GM23338 (cell line): Measurements from ENCODE around the gene GJA4. TPM values are rescaled to one million over a fixed set of nuclear protein-coding genes. Genes with fewer than 3 reads are reported as not detected.

Experiments
- ATAC-seq: fragments of 200-7000 bp; cut with Tn5 transposase; 3 replicates; pipeline ENCODE4 v1.9.1; 2020
- DNase-seq: peaks from one replicate; pipeline ENCODE4 v3.0.0-alpha.2; 2015; ENCODE audit warnings: low spot score
- H2AFZ ChIP-seq: fragments of 200-600 bp; sonication (generic); 2 replicates; pipeline ENCODE4 v1.8.0; 2016; ENCODE audit warnings: antibody characterized with exemption, mild to moderate bottlenecking, moderate library complexity
- H3F3A ChIP-seq: fragments of 200-600 bp; sonication (generic); replicated peaks from 2 replicates; pipeline ENCODE4 v1.8.0; 2017; ENCODE audit warnings: antibody characterized with exemption, mixed run types, low read depth
- H3K27ac ChIP-seq: fragments of 200-600 bp; sonication (generic); 2 replicates; pipeline ENCODE4 v1.6.1; 2016; ENCODE audit warnings: low read depth
- H3K27me3 ChIP-seq: fragments of 200-600 bp; sonication (generic); 2 replicates; pipeline ENCODE4 v1.8.0; 2016; ENCODE audit warnings: mild to moderate bottlenecking, mixed run types, moderate library complexity; ENCODE audit not compliant: insufficient read depth
- H3K36me3 ChIP-seq: fragments of 200-600 bp; sonication (generic); 2 replicates; pipeline ENCODE4 v1.8.0; 2016; ENCODE audit warnings: mild to moderate bottlenecking; ENCODE audit not compliant: insufficient read depth
- H3K4me1 ChIP-seq: fragments of 200-600 bp; sonication (generic); 2 replicates; pipeline ENCODE4 v1.8.0; 2016; ENCODE audit warnings: mild to moderate bottlenecking, moderate library complexity; ENCODE audit not compliant: insufficient read depth
- H3K4me2 ChIP-seq: fragments of 200-600 bp; sonication (generic); 2 replicates; pipeline ENCODE4 v1.7.1; 2017; ENCODE audit warnings: mixed run types
- H3K4me3 ChIP-seq: fragments of 200-600 bp; sonication (generic); 2 replicates; pipeline ENCODE4 v1.6.1; 2016; ENCODE audit warnings: mixed run types
- H3K79me2 ChIP-seq: fragments of 200-600 bp; sonication (generic); replicated peaks from 2 replicates; pipeline ENCODE4 v1.8.0; 2017; ENCODE audit warnings: mild to moderate bottlenecking; ENCODE audit not compliant: insufficient read depth
- H3K9me2 ChIP-seq: fragments of 200-600 bp; sonication (generic); 2 replicates; pipeline ENCODE4 v1.8.0; 2017; ENCODE audit not compliant: insufficient read depth
- H4K20me1 ChIP-seq: fragments of 200-600 bp; sonication (generic); replicated peaks from 2 replicates; pipeline ENCODE4 v1.8.0; 2017; ENCODE audit warnings: mild to moderate bottlenecking; ENCODE audit not compliant: insufficient read depth
- H3K27ac Mint-ChIP-seq: 2 replicates; pipeline ENCODE4 v1.8.0; 2020; ENCODE audit warnings: inconsistent platforms, mild to moderate bottlenecking, moderate library complexity, mixed read lengths
- H3K27me3 Mint-ChIP-seq: 3 replicates; pipeline ENCODE4 v1.8.0; 2022; ENCODE audit warnings: low read depth, mild to moderate bottlenecking, moderate library complexity, mixed read lengths, inconsistent platforms; ENCODE audit not compliant: insufficient read depth, poor library complexity
- H3K36me3 Mint-ChIP-seq: 3 replicates; pipeline ENCODE4 v1.8.0; 2021; ENCODE audit warnings: low read depth, mild to moderate bottlenecking, inconsistent platforms, moderate library complexity, mixed read lengths
- H3K4me1 Mint-ChIP-seq: 3 replicates; pipeline ENCODE4 v1.8.0; 2020; ENCODE audit warnings: mild to moderate bottlenecking, inconsistent platforms, mixed read lengths
- H3K4me3 Mint-ChIP-seq: 3 replicates; pipeline ENCODE4 v1.8.0; 2021; ENCODE audit warnings: moderate library complexity, mild to moderate bottlenecking, inconsistent platforms, mixed read lengths
- H3K9me3 Mint-ChIP-seq: 3 replicates; pipeline ENCODE4 v1.8.0; 2020; ENCODE audit warnings: moderate library complexity, mild to moderate bottlenecking, inconsistent platforms, mixed read lengths
- CREB1 ChIP-seq: fragments of 250-450 bp; sonication (Bioruptor Pico); IDR thresholded peaks from 2 replicates; pipeline ENCODE4 v1.5.0; 2020; ENCODE audit warnings: low read depth, mild to moderate bottlenecking, moderate library complexity
- EZH2 ChIP-seq: fragments of 200-600 bp; sonication (generic); IDR thresholded peaks from one replicate; pipeline ENCODE4 v1.8.0; 2017; ENCODE audit warnings: antibody characterized with exemption, mild to moderate bottlenecking, low read depth; ENCODE audit not compliant: unreplicated experiment
- JUNB ChIP-seq: IDR thresholded peaks from one replicate; pipeline ENCODE4 v1.6.1; 2016; ENCODE audit warnings: antibody characterized with exemption; ENCODE audit not compliant: unreplicated experiment
- NANOG ChIP-seq: IDR thresholded peaks from 2 replicates; pipeline ENCODE4 v1.6.1; 2016; ENCODE audit warnings: antibody characterized with exemption, borderline replicate concordance
- STAT1 ChIP-seq: IDR thresholded peaks from one replicate; pipeline ENCODE4 v1.6.1; 2016; ENCODE audit warnings: antibody characterized with exemption; ENCODE audit not compliant: unreplicated experiment
- ZNF114 ChIP-seq: fragments of 250-450 bp; sonication (Bioruptor Pico); IDR thresholded peaks from 2 replicates; pipeline ENCODE4 v1.5.0; 2020; ENCODE audit warnings: mild to moderate bottlenecking, moderate library complexity
- polyA plus RNA-seq: library from polyadenylated mRNA; unstranded; fragments of >200 nt; fragmentation: Nextera tagmentation; extraction: Ambion mirVana; gene quantifications from 2 replicates; pipeline ENCODE4 v1.2.1, GENCODE V29; 2016
- total RNA-seq: library from RNA; depleted of rRNA; stranded (reverse); fragments of >200 nt; shearing (Covaris generic); gene quantifications from 2 replicates; pipeline ENCODE4 v1.2.3, GENCODE V29; 2014
- TF ChIP-seq, protein P1 (sequence below): IDR thresholded peaks from 2 replicates; pipeline ENCODE4 v1.6.1; 2016; ENCODE audit warnings: antibody characterized with exemption
- TF ChIP-seq, protein P2 (sequence below): fragments of 250-450 bp; sonication (Bioruptor Pico); IDR thresholded peaks from 2 replicates; pipeline ENCODE4 v1.5.0; 2020; ENCODE audit warnings: mild to moderate bottlenecking, moderate library complexity
- TF ChIP-seq, protein P3 (sequence below): IDR thresholded peaks from one replicate; pipeline ENCODE4 v1.6.1; 2018; ENCODE audit warnings: antibody characterized with exemption; ENCODE audit not compliant: unreplicated experiment

GJA4 gene
- total and polyA plus RNA-seq, 2 experiments from 2014 or later = 0.95 to 2.2 TPM

DNA sequence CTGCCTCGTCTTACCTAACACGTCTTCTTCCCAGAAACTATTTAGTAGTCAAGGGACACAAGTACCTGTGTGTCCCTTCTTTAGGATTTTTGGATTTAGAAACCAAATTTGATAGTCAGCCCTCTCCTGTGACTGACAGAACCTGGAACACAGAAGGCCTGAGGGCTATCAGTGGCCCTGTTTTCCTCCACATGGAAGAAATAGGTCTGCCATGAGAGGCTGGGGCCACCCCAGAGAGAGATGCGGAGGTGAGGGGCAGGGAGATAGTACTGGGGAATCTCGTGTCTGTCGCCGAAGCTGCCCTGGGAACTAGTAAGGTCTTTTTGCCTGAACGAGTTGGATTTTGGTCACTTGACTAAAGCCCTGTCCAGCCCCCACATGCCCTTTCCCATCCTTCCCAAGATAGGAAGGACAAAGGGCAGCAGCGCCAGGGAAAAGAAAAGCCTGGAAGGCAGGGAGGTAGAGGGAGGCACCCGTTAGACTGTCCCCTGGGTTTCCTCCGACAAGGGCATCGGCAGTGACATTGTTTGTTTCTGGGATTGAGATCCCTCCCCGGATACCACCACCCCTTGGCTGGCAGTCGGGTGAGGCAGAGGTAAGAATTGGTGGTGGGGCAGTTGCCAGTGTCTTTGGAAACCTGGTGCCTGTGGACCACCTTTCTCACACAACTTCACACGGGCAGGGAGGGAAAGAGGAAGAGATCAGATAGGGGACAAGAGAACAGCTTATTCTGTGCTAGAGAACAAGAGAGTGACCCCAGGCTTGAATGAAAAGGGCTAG is 46.9 kb downstream of the GJA4 start:
- H3K4me3 ChIP-seq = no peak overlapping the region
- Mint-ChIP-seq H3K27me3 (peaks cover 1% of the 10 kb centered on the region), H3K36me3 (no peaks in the 10 kb centered on the region), H3K4me1 (peaks cover 21% of the 10 kb centered on the region), H3K4me3 (no peak overlapping the region), H3K27ac (no peak overlapping the region), H3K9me3 (no peaks in the 10 kb centered on the region)
- no peaks in the 10 kb centered on the region for H3F3A ChIP-seq
- H3K4me2 ChIP-seq = no peak overlapping the region
- DNase-seq (no peak), ATAC-seq (no peak)
- no peak overlapping the region for H2AFZ ChIP-seq
- no peak overlapping the region for H3K27ac ChIP-seq
- peaks cover 15% of the 10 kb centered on the region for H3K4me1 ChIP-seq
- H4K20me1 ChIP-seq = no peaks in the 10 kb centered on the region
- H3K36me3 ChIP-seq = no peaks in the 10 kb centered on the region
- H3K79me2 ChIP-seq = no peaks in the 10 kb centered on the region
- H3K27me3 ChIP-seq = no peaks in the 10 kb centered on the region
- 0 out of 2 replicates have a peak, but pooled peaks cover 5% of the 10 kb centered on the region for H3K9me2 ChIP-seq
- TF ChIP-seq, protein P1, sequence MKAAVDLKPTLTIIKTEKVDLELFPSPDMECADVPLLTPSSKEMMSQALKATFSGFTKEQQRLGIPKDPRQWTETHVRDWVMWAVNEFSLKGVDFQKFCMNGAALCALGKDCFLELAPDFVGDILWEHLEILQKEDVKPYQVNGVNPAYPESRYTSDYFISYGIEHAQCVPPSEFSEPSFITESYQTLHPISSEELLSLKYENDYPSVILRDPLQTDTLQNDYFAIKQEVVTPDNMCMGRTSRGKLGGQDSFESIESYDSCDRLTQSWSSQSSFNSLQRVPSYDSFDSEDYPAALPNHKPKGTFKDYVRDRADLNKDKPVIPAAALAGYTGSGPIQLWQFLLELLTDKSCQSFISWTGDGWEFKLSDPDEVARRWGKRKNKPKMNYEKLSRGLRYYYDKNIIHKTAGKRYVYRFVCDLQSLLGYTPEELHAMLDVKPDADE = no peak

DNA sequence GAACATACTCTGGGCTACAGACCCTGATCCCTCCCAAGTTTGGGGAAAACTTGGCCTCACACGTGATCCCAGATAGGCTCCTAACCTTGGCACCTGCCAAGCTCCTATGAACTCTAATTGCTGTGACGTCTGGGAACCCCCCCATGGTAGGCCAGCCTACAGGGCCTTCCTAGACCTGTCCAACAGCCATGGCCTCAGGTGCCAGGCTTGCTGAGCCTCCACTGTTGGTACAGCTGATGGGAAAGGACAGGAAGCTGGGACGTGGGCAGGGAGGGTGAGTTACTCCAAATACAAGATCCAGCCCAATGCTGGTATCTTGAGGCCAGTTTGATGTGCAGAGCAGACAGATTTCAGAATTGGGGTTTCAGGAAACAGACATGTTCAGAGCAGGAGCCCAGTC is 47.6 kb downstream of the GJA4 start:
- no peaks in the 10 kb centered on the region for H3K27me3 ChIP-seq
- no peak overlapping the region for H3K4me2 ChIP-seq
- no peak overlapping the region for H3K27ac ChIP-seq
- Mint-ChIP-seq H3K4me1 (peaks cover 21% of the 10 kb centered on the region), H3K27me3 (peaks cover 1% of the 10 kb centered on the region), H3K36me3 (no peaks in the 10 kb centered on the region), H3K9me3 (no peaks in the 10 kb centered on the region), H3K27ac (no peak overlapping the region), H3K4me3 (no peak overlapping the region)
- ATAC-seq (no peak), DNase-seq (no peak)
- no peak overlapping the region for H2AFZ ChIP-seq
- H3K4me3 ChIP-seq = no peak overlapping the region
- no peaks in the 10 kb centered on the region for H4K20me1 ChIP-seq
- H3F3A ChIP-seq = no peaks in the 10 kb centered on the region
- no peaks in the 10 kb centered on the region for H3K36me3 ChIP-seq
- H3K79me2 ChIP-seq = no peaks in the 10 kb centered on the region
- H3K4me1 ChIP-seq = peaks cover 22% of the 10 kb centered on the region
- 0 out of 2 replicates have a peak, but pooled peaks cover 5% of the 10 kb centered on the region for H3K9me2 ChIP-seq
- TF ChIP-seq JUNB (no peak), STAT1 (no peak), NANOG (no peak), ZNF114 (CRISPR knock-in tag) (no peak), EZH2 (no peak), CREB1 (no peak)
- TF ChIP-seq, protein P1 = no peak
- TF ChIP-seq, protein P2, sequence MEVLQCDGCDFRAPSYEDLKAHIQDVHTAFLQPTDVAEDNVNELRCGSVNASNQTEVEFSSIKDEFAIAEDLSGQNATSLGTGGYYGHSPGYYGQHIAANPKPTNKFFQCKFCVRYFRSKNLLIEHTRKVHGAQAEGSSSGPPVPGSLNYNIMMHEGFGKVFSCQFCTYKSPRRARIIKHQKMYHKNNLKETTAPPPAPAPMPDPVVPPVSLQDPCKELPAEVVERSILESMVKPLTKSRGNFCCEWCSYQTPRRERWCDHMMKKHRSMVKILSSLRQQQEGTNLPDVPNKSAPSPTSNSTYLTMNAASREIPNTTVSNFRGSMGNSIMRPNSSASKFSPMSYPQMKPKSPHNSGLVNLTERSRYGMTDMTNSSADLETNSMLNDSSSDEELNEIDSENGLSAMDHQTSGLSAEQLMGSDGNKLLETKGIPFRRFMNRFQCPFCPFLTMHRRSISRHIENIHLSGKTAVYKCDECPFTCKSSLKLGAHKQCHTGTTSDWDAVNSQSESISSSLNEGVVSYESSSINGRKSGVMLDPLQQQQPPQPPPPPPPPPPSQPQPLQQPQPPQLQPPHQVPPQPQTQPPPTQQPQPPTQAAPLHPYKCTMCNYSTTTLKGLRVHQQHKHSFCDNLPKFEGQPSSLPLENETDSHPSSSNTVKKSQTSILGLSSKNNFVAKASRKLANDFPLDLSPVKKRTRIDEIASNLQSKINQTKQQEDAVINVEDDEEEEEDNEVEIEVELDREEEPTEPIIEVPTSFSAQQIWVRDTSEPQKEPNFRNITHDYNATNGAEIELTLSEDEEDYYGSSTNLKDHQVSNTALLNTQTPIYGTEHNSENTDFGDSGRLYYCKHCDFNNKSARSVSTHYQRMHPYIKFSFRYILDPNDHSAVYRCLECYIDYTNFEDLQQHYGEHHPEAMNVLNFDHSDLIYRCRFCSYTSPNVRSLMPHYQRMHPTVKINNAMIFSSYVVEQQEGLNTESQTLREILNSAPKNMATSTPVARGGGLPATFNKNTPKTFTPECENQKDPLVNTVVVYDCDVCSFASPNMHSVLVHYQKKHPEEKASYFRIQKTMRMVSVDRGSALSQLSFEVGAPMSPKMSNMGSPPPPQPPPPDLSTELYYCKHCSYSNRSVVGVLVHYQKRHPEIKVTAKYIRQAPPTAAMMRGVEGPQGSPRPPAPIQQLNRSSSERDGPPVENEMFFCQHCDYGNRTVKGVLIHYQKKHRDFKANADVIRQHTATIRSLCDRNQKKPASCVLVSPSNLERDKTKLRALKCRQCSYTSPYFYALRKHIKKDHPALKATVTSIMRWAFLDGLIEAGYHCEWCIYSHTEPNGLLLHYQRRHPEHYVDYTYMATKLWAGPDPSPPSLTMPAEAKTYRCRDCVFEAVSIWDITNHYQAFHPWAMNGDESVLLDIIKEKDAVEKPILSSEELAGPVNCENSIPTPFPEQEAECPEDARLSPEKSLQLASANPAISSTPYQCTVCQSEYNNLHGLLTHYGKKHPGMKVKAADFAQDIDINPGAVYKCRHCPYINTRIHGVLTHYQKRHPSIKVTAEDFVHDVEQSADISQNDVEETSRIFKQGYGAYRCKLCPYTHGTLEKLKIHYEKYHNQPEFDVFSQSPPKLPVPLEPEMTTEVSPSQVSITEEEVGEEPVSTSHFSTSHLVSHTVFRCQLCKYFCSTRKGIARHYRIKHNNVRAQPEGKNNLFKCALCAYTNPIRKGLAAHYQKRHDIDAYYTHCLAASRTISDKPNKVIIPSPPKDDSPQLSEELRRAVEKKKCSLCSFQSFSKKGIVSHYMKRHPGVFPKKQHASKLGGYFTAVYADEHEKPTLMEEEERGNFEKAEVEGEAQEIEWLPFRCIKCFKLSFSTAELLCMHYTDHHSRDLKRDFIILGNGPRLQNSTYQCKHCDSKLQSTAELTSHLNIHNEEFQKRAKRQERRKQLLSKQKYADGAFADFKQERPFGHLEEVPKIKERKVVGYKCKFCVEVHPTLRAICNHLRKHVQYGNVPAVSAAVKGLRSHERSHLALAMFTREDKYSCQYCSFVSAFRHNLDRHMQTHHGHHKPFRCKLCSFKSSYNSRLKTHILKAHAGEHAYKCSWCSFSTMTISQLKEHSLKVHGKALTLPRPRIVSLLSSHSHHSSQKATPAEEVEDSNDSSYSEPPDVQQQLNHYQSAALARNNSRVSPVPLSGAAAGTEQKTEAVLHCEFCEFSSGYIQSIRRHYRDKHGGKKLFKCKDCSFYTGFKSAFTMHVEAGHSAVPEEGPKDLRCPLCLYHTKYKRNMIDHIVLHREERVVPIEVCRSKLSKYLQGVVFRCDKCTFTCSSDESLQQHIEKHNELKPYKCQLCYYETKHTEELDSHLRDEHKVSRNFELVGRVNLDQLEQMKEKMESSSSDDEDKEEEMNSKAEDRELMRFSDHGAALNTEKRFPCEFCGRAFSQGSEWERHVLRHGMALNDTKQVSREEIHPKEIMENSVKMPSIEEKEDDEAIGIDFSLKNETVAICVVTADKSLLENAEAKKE = no peak
- TF ChIP-seq, protein P3, sequence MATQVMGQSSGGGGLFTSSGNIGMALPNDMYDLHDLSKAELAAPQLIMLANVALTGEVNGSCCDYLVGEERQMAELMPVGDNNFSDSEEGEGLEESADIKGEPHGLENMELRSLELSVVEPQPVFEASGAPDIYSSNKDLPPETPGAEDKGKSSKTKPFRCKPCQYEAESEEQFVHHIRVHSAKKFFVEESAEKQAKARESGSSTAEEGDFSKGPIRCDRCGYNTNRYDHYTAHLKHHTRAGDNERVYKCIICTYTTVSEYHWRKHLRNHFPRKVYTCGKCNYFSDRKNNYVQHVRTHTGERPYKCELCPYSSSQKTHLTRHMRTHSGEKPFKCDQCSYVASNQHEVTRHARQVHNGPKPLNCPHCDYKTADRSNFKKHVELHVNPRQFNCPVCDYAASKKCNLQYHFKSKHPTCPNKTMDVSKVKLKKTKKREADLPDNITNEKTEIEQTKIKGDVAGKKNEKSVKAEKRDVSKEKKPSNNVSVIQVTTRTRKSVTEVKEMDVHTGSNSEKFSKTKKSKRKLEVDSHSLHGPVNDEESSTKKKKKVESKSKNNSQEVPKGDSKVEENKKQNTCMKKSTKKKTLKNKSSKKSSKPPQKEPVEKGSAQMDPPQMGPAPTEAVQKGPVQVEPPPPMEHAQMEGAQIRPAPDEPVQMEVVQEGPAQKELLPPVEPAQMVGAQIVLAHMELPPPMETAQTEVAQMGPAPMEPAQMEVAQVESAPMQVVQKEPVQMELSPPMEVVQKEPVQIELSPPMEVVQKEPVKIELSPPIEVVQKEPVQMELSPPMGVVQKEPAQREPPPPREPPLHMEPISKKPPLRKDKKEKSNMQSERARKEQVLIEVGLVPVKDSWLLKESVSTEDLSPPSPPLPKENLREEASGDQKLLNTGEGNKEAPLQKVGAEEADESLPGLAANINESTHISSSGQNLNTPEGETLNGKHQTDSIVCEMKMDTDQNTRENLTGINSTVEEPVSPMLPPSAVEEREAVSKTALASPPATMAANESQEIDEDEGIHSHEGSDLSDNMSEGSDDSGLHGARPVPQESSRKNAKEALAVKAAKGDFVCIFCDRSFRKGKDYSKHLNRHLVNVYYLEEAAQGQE = no peak
